NCI-H524 (cell line): ENCODE results near the gene OR1D2.
A peak's percentile ranks its signal among the peaks of the same experiment; 100 is the strongest.
"Not testable (repeated sequence)": the region's sequence is repeated elsewhere in the genome, so short reads cannot be mapped to it uniquely, and the experiment has no call there.

Source experiments
- DNase-seq, 2 experiments: peaks; one replicate each; lab custom pipeline; 2025; lab: John Stamatoyannopoulos, UW

The OR1D2 gene, protein sequence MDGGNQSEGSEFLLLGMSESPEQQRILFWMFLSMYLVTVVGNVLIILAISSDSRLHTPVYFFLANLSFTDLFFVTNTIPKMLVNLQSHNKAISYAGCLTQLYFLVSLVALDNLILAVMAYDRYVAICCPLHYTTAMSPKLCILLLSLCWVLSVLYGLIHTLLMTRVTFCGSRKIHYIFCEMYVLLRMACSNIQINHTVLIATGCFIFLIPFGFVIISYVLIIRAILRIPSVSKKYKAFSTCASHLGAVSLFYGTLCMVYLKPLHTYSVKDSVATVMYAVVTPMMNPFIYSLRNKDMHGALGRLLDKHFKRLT

DNA sequence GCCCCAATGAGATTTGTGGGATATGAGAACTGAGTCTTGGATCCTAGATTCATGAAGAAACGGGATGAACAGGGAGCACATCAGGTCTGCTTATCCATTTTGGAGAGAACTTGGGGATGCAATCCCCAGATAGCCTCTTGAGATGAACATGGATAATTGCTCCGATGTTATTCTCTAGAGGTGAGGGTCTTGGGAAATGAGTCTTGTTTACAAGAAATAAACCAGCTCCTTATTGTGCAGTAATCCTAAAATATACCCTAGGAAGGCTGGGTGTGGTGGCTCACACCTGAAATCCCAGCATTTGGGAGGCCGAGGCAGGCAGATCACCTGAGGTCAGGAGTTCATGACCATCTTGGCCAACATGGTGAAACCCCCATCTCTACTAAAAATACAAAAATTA is at the start of gene OR1D2:
OR1D2 (minus strand) TSS at position 101 of the 400 bp plus-strand sequence. CDS start 11,426 bp downstream, outside the sequence.
- DNase-seq, result no peak

DNA sequence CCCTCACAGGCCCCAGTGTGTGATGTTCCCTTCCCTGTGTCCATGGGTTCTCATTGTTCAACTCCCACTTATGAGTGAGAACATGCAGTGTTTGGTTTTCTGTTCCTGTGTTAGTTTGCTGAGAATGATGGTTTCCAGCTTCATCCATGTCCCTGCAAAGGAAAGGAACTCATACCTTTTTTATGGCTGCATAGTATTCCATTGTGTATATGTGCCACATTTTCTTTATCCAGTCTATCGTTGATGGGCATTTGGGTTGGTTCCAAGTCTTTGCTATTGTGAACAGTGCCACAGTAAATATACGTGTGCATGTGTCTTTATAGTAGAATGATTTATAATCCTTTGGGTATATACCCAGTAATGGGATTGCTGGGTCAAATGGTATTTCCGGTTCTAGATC is 33.3 kb upstream of the OR1D2 start:
- not testable (repeated sequence) for DNase-seq

DNA sequence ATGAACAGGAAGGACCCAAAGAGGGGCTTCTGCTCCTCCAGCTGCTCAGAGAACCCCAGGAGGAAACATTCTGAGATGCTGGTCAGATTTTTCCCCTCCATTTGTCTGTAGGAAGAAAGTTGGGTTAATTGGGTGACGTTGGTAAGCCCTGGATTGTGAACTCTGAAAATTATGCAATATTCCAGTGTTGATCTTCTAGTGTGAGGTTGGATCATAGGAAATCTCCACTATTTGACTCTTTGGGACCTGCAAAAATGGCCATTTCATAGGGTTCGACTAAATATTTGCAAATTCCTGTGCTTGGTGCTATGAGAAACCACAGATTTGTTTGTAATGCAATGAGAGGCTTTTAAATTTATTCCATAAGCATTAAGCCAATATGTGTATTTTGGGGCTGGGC is 23.2 kb upstream of the OR1D2 start, which contains the start of gene OR1G1:
OR1G1 (minus strand) TSS at position 101 of the 400 bp plus-strand sequence; CDS start at position 101, 0 bp downstream.
- no peak for DNase-seq

DNA sequence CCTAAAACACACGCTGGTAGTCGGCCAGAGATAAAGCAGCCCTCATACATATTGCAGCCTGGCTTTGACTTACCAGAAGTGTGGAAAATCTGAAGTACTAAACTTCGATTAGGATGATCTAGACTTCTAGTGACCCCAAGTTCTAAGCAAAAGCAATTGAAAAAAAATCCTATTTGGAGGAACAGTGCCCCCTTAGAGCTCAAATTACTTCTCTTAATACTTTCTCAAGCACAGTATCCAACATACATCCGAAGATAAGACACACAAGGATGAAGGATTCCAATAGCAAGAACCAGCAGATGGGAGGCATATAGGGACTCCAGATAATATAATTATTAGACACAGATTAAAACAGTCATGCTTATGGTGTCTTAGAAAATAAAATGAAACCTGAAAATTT is 30.4 kb downstream of the OR1D2 start:
- DNase-seq, result peak in 1 of 2 experiments; percentile 53

DNA sequence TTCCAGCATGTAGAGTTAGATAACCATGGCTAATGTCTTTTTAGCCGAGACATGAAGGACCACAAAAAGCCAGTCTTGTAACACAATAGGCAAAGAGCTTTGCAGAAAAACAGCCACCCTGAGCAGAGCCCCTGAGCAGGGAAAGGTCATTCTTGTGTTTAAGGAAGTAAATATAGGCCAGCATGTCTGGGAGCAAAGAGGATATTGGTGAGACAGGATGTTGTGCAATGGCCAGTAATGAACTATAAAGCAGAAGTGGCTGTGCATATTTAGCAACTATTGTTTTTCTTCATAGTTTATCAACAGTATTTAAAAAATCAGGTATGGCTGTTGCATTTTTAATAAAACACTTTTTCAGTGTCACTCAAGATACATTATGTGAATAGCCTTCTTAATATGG is 39.0 kb downstream of the OR1D2 start:
- DNase-seq, result not testable (repeated sequence)

DNA sequence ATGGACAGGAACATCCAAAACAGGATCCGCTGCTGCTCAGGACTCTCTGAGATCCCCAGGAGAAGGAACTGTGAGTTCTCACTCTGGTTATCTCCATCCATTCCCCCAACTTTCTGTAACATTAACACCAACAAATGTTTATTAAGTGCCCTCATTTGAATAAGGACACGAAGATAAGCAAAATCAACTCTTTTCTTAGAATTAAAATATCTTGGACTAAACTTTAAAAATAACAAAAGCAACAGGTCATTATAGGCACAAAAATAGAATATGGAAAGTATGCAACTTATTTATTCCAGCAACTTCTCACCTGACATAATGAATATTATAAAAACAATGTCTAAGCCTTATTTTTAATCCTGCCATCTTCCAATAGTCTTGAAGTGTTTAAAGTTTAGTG is 40.7 kb downstream of the OR1D2 start, which contains the start of gene OR1D5:
OR1D5 (minus strand) TSS at position 101 of the 400 bp plus-strand sequence; CDS start at position 101, 0 bp downstream.
- DNase-seq, result not testable (repeated sequence)

DNA sequence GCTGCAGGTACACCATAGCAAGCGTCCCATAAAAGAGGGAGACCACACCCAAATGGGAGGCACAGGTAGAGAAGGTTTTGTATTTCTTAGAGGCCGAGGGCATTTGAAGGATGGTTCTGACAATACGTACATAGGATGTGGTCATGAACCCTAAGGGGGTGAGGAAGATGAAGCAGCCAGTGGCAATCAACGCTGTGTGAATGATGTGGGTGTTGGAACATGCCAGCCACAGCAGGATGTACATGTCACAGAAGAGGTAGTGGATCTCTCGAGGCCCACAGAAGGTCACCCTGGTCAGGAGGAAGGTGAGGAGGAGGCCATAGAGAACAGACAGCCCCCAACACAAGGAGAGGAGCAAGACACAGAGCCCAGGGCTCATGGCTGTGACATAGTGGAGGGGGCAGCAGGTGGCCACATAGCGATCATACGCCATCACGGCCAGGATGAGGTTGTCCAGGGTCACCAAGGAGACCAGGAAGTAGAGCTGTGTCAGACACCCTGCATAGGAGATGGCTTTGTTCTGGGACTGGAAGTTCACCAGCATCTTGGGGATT is 41.3 kb downstream of the OR1D2 start:
- DNase-seq, result not testable (repeated sequence)

DNA sequence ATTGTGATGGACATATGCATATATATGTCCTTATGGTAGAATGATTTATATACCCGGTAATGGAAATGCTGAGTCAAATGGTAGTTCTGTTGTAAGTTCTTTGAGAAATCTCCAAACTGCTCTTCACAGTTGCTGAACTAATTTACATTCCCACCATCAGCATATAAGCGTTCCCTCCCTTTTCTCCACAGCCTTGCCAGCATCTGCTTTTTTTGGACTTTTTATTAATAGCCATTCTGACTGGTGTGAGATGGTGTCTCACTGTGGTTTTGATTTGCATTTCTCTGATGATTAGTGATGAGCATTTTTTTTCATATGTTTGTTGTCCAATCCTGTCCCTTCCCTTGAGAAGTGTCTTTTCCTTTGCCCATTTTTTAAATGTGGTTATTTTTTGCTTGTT is 49.4 kb downstream of the OR1D2 start:
- not testable (repeated sequence) for DNase-seq

DNA sequence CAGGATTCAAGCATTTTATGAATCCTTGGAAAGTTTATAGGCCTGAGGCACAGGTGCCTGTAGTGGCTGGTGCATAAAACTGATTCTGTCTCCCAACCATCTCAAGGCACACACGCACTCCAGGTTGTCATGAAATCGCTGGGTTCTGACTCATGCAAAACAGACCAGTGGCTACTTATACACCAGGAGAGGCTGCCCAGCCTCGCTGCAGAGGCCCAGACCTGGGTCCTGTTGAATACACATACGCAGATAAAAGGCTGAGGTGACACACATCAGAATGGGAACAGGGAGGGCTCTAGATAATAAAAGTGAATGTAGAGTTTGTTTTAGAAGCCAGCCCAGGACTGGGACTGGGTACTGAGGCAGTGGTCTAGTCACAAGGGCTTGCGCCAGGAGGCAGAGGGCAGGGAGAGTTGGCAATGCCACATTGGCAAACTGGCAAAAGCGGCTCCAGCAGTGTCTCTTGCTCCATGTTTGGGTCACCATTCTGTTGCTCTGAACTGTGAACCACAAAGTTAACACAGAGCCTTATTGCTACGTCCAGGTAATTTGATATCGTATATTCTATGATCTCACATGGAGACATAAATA is 54.4 kb downstream of the OR1D2 start:
- no peak for DNase-seq

DNA sequence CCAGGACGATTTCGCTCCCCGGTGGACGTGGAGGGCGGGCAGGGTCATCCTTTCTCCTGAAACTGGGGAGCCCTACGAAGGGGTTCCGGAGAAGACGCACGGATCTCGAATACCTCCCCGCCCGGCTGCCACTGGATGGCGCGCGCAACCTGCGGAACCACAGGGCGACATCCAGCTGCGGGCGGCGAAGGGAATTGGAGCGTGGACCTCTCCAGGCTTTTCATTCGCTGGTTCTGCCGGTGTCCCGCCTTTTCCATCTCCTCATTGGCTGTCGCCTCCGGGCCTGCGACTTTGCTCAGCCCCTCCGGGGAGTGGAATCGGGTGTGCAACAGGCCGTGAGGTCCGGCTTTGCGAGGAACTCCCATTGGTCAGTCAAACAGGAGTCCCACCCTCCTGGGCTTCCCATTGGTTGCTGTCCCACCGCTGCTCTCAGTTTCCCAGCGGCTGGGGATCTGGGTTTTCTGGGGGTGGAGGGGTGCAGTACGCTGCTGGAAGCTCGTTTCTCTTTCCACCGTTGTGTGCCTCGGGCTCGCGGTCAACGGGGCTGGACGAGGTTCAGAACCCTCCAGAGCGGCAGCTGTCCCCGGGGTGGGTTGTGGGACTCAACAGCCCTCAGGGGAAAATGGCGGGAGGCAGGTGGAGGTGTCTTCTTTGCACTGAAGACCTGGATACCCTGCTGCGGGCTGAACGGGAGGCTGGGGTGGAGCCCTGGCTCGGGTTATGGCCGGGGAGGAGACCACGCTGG is 55.3 kb downstream of the OR1D2 start:
- peak; percentile 97 to 99 for DNase-seq

DNA sequence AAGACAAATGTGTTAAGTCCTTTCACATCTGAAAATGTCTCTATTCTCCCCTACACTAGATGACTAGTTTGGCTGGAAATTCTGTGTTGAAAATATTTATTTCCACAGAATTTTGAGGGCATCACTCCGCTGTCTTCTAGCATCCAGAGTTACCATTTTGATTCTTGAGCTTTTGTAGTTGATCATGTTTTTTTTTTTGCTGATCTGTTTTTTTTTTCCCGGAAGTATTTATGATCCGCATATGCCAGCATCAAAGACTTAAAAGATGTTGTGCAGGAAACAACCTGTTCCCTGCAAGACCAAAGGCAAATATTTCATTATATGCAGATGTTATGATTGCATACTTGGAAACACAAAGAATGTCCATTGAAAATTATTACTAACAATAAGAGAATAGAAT is 57.5 kb downstream of the OR1D2 start:
- DNase-seq, result no peak

DNA sequence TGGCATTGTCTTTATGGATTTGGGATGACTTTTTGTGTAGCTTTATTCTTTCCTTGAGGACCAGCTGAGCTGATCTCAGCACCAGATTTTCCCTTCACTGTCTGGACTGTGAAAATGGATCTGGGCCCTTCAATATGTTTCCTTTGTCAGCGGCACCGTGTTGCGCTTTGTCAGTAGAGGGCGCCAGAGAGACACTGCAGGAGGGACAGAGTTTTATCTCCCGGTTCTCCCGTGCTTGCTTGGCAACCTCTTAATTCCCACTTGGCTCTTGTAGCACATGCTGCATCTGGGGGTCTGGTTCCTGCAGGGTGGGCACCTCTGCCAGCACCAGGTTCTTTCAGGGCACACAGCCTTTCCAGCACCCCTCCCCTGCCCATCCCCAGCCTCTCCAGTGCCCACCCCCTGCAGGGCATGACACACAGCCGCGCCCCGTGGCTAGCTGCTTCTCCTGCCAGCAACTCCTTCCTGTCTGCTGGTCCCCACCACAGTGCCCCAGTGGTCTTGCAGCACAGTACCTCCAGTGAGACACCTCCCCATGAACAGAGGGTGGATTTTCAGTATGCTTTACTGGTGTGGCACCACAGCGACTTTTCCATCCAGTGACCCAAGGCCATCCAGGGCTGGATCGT is 60.4 kb downstream of the OR1D2 start:
- DNase-seq, result peak in 1 of 2 experiments; percentile 10

DNA sequence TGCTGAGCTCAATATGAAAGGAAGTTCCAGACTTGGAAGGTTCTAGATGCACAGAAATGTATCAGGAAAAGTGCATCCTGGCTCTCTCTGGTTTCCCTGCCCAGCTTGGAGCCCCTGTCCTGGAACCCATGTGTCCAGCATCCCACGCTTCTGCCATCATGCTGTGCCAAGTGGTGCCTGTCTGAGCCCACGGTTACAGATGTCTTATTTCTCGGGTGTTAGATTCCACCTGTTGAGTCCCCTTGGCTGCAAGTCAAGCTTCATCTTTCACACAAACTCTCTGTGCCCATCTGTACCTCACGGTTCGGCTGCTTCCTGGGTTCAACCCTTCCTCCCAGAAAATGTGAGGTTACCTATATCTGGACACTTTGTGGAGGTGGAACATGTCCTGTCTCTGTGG is 63.3 kb downstream of the OR1D2 start:
- DNase-seq, result no peak

DNA sequence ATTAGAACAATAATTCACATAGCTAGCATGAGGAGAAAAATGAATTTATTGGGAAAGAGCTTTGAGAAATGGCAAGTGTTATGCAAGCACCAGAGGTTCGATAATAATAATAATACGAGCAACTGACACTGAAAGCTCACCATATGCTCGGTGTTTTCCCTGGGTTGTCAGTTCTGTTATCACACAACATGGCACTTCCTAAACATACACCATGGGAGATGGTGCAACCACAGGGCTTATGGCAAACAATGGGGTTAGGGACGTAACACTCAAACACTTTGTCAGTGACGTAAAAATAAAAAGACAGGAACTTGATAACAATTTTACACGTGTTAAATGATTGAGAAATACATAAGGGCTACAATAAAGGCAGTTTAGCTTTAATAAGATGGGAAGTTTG is 64.5 kb downstream of the OR1D2 start:
- DNase-seq, result no peak

DNA sequence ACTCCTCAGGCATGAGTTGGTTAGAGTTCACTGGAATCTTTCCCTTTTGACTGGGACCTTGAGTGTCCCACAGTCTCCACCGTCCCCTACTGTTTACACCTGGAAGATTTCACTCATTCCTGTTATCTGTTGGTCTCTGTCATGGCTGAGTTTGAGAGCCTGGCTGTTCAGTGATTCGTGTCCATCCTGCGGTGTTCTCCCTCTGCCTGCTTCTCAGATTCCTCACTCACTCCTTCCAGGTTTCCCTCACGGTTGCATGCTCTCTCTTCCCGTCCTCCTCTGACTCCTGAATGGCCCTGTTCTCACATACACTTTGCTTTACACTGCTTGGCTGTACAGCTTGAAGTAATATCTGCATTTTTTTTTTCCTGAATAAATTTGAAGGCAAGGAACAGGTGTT is 65.3 kb downstream of the OR1D2 start:
- peak in 1 of 2 experiments; percentile 25 for DNase-seq
